ACHN (cell line): ENCODE data around the gene MAGEL2.
"Not testable (repeated sequence)": the region's sequence is repeated elsewhere in the genome, so short reads cannot be mapped to it uniquely, and the experiment has no call there.

Source experiments
- DNase-seq: peaks from one replicate; pipeline ENCODE4 v3.0.0-alpha.2; 2015
- in situ Hi-C: cut with HindIII; loops from 2 replicates; pipeline ENCODE4 v1.10.0; 2017; ENCODE audit warnings: low sequenced_read_pairs, low pct_ligation_motif_present, low pct_unique_long_range_greater_than_20kb

The MAGEL2 gene

DNA sequence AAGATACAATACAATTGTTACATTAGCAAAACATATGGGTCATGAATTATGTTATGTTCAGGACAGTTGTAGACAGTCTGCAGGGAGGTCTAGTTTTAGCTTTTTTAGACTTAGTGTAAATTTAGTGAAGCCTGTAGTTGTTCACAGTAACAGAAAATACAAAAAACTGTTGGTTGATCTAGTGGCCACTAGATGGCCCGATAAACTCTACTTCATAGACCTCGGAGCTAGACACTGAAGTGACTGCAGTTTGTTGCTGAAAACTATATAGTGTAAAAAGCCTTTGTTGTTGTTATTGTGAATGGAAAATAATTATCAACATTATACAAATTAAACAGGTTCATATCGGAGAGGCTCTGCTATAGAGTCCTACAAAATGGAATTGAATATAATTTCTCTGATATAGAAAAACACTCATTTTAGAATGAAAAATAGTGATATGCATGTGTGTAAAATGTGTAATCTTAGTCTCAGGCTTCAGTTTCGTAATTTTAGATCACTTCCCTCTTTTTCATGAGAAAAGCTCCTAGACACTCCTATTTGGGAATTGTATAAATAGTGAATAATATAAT is 18.3 kb downstream of the MAGEL2 start:
- DNase-seq = peak; percentile 19
- in situ Hi-C loops = loop anchor here (25.0 kb wide), 1 partner anchor 233 kb away; no protein-coding TSS in a partner anchor

GRCh38 chr15:23628612-23629233 is 18.9 kb downstream of the MAGEL2 start:
- in situ Hi-C loops = loop anchor here (25.0 kb wide), 1 partner anchor 234 kb away; no protein-coding TSS in a partner anchor
- no peak for DNase-seq

GRCh38 chr15:23616536-23616935 is 31.1 kb downstream of the MAGEL2 start:
- DNase-seq = no peak
- in situ Hi-C loops = no loop called here

DNA sequence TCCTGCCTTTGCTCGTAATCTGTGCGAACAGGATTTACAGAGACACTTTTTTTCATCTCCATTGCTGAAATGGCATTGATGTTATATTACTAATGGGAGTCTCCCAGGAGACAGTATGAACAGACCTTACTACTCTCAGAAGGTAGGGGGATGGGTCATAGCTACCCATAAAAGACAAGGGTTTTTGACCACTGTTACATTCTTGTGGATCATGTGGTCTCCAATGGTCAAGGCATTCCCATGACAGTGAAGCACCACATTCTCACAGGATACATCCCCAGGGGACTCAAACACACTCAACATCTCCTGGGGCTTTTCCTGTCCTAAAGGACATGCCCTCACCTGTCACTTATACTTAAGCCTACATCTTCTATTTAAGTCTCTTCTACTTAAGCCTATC is 41.4 kb downstream of the MAGEL2 start:
- in situ Hi-C loops = no loop called here
- DNase-seq = no peak

DNA sequence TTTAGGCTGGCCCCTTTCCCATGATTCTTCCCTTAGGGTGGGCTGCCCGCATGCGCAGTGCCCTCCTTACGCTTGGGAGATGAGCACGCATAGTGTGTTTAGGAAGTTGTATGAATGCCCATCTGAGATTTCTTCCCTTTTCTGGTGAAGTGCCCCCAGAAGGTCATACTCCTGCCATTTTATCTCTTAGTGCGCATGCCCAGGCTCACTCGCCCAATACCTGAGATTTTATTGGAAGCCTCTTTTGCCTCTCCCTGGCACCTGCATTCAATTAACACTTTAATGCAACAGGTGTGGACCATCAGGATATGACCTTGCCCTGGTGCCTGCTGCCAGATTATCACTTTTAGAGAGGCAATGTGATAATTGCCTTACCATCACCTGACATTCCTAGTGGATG is 45.5 kb downstream of the MAGEL2 start:
- in situ Hi-C loops = no loop called here

DNA sequence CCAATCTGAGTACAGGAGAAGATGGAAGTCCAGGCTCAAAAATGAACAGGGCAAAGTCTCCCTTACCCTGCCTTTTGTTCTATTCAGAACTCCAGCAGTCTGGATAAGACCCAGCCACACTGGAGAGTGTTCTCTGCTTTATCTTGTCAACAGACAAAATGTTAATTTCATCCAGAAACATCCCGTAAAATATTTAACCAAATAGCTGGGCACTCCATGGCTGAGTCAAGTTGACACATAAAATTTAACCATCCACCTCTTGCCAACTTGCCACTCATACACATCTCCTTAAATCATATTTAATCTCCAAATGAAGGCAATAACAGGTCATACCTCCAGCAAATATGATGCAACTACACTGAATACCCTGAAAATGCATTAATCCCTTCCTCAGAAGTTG is 48.6 kb downstream of the MAGEL2 start:
- DNase-seq = no peak
- in situ Hi-C loops = no loop called here

More for the DNA sequence above, 45.5 kb downstream of the MAGEL2 start:
- DNase-seq = no peak

DNA sequence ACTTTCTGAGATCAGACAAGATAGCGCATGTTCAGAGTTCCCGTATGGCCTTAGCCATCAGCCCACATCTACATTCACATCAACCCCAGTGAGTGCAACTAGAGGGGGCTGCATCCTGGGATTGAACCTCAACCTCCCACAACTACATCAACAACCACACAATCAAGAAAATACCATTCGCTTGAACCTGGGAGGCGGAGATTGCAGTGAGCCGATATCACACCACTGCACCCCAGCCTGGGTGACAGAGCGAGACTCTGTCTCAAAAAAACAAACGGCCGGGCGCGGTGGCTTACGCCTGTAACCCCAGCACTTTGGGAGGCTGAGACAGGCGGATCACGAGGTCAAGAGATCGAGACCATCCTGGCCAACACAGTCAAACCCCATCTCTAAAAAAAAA is 50.4 kb downstream of the MAGEL2 start:
- in situ Hi-C loops, DNase-seq: not testable (repeated sequence)

DNA sequence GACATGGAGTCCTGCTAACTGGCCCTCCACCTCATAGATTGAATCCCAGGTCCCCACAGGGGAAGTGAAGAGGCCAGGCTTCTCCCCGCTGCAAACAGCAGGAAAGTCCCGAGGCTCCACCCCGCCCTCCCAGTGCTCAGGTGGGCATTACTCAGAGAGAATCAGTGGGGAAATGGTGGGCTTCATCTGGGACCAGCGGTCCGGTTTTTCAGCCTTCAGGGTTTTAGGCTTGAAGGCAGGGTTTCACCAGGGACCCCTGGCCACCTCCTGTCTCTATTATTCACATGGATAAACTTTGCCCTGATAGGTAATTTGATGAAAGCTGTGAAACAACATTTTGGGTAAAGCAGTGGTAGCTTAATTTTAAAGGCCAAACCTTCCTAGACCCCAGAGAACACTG is 50.9 kb downstream of the MAGEL2 start:
- in situ Hi-C loops = no loop called here
- no peak for DNase-seq

DNA sequence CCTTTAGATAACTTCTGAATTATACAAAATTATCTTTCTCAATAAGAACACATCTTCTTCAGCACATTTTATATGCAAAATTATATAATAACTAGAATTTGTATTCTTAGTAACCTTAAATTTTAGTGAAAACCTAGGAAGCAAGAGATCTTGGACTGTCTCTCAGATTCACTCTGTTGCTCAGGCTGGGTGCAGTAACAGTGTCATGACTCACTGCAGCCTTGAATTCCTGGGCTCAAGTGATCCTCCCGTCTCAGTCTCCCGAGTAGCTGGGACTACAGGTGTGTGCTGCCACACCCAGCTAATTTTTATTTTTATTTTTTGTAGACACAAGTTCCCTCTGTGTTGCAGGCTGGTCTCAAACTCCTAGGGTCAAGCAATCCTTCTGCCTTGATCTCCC is 52.3 kb downstream of the MAGEL2 start:
- DNase-seq = no peak
- in situ Hi-C loops = no loop called here

GRCh38 chr15:23594252-23594770 is 53.4 kb downstream of the MAGEL2 start:
- in situ Hi-C loops = no loop called here
- no peak for DNase-seq
